SK-N-SH (cell line): ENCODE results near the gene PLBD2. TPM values are rescaled to one million over a fixed set of nuclear protein-coding genes. Genes with fewer than 3 reads are reported as not detected.

ENCODE experiments used
- CTCF ChIA-PET: fragments of 300-600, 350-600 bp; formaldehyde crosslinking; extraction: SDS; loops from one replicate; lab custom pipeline; 2021; lab: Yijun Ruan, JAX
- POLR2A ChIA-PET: fragments of 350-600 bp; sonication (Branson Sonifier 250); formaldehyde crosslinking; extraction: SDS; loops from one replicate; lab custom pipeline; 2020; ENCODE audit warnings: antibody characterized with exemption, inconsistent platforms; lab: Yijun Ruan, JAX
- DNase-seq: peaks from one replicate; pipeline ENCODE4 v3.0.0; 2012
- H2AFZ ChIP-seq: fragments of 200-600 bp; sonication (generic); 2 replicates; pipeline ENCODE4 v1.8.1; 2016; ENCODE audit warnings: antibody characterized with exemption, mild to moderate bottlenecking, low read depth
- H3F3A ChIP-seq: fragments of 200-600 bp; sonication (generic); replicated peaks from 2 replicates; pipeline ENCODE3; 2016; ENCODE audit warnings: antibody characterized with exemption, mild to moderate bottlenecking; ENCODE audit not compliant: insufficient read depth
- H3K27ac ChIP-seq, 2 experiments: fragments of 200-500 bp in 1 of 2; fragments of 200-600 bp in 1 of 2; sonication (Bioruptor generic) in 1 of 2; sonication (generic), shearing (Covaris generic) in 1 of 2; 2 replicates each; pipeline versions ENCODE4 v1.5.1 to v1.6.1; 2014 to 2016; ENCODE audit warnings: low read depth in 2 of 2, inconsistent platforms in 1 of 2, low read length in 1 of 2, mild to moderate bottlenecking in 1 of 2, mixed read lengths in 1 of 2
- H3K27me3 ChIP-seq: fragments of 200-600 bp; sonication (generic), shearing (Covaris generic); 2 replicates; pipeline ENCODE4 v1.6.1; 2016; ENCODE audit warnings: mixed run types; ENCODE audit not compliant: insufficient read depth
- H3K36me3 ChIP-seq, 2 experiments: fragments of 200-500 bp in 1 of 2; fragments of 200-600 bp in 1 of 2; sonication (Bioruptor generic) in 1 of 2; sonication (generic) in 1 of 2; replicated peaks in 1 of 2; 2 replicates each; pipeline versions ENCODE3 to v1.5.1; 2014 to 2016; ENCODE audit warnings: low read length in 1 of 2, mild to moderate bottlenecking in 1 of 2; ENCODE audit not compliant: insufficient read depth in 2 of 2, control insufficient read depth in 1 of 2
- H3K4me1 ChIP-seq, 2 experiments: fragments of 200-500 bp in 1 of 2; fragments of 200-600 bp in 1 of 2; sonication (Bioruptor generic) in 1 of 2; sonication (generic), shearing (Covaris generic) in 1 of 2; 2 replicates each; pipeline versions ENCODE4 v1.5.1 to v1.6.1; 2014 to 2016; ENCODE audit warnings: low read depth in 1 of 2, low read length in 1 of 2, mixed run types in 1 of 2; ENCODE audit not compliant: insufficient read depth in 2 of 2, control insufficient read depth in 1 of 2
- H3K4me2 ChIP-seq: fragments of 200-600 bp; sonication (generic), shearing (Covaris generic); 2 replicates; pipeline ENCODE4 v1.6.1; 2017; ENCODE audit warnings: mixed run types
- H3K4me3 ChIP-seq, 2 experiments: fragments of 200-500 bp in 1 of 2; fragments of 200-600 bp in 1 of 2; sonication (Bioruptor generic) in 1 of 2; sonication (generic), shearing (Covaris generic) in 1 of 2; 2 replicates each; pipeline versions ENCODE4 v1.5.1 to v1.8.1; 2014 to 2016; ENCODE audit warnings: low read depth in 2 of 2, inconsistent platforms in 1 of 2, low read length in 1 of 2, mild to moderate bottlenecking in 1 of 2, mixed read lengths in 1 of 2, moderate library complexity in 1 of 2
- H3K79me2 ChIP-seq: fragments of 200-600 bp; sonication (generic); 2 replicates; pipeline ENCODE4 v1.8.1; 2017; ENCODE audit warnings: mild to moderate bottlenecking; ENCODE audit not compliant: insufficient read depth
- H3K9ac ChIP-seq: fragments of 200-600 bp; sonication (generic); 2 replicates; pipeline ENCODE4 v1.6.1; 2017; ENCODE audit warnings: mixed run types
- H3K9me2 ChIP-seq: fragments of 200-600 bp; sonication (generic); 2 replicates; pipeline ENCODE4 v1.6.1; 2017; ENCODE audit warnings: mixed run types
- H3K9me3 ChIP-seq: fragments of 200-600 bp; sonication (generic); 2 replicates; pipeline ENCODE4 v1.6.1; 2017; ENCODE audit warnings: mixed run types, mild to moderate bottlenecking, moderate library complexity
- H4K20me1 ChIP-seq: fragments of 200-600 bp; sonication (generic); 2 replicates; pipeline ENCODE4 v1.6.1; 2017; ENCODE audit warnings: mild to moderate bottlenecking, mixed run types; ENCODE audit not compliant: insufficient read depth
- CHD2 ChIP-seq: fragments of 150-350 bp; IDR thresholded peaks from 2 replicates; pipeline ENCODE4 v1.6.1; 2018; ENCODE audit warnings: low read length; ENCODE audit not compliant: partially characterized antibody
- NFIC ChIP-seq: IDR thresholded peaks from 2 replicates; pipeline ENCODE4 v1.4.0; 2012; ENCODE audit warnings: borderline replicate concordance
- POLR2AphosphoS5 ChIP-seq: IDR thresholded peaks from 2 replicates; pipeline ENCODE4 v1.6.1; 2012; ENCODE audit warnings: low read depth, low read length
- RCOR1 ChIP-seq: fragments of 150-350 bp; IDR thresholded peaks from 2 replicates; pipeline ENCODE4 v1.6.1; 2017; ENCODE audit warnings: antibody characterized with exemption, low read length
- SMC3 ChIP-seq: IDR thresholded peaks from 2 replicates; pipeline ENCODE4 v1.6.1; 2012; ENCODE audit warnings: low read depth, low read length, improper control_type of control experiment
- WGBS: methylation state at CpG from one replicate; pipeline ENCODE4 v1.1.6; 2017; ENCODE audit warnings: low lambda C conversion rate; 5-methylcytosine and 5-hydroxymethylcytosine counted together
- polyA plus RNA-seq, 3 experiments: library from polyadenylated mRNA; depleted of rRNA; stranded (reverse); fragments of >200 nt; gene quantifications; 2 replicates each; pipeline ENCODE4 v1.2.3, GENCODE V29; 2012
- TF ChIP-seq, protein P1 (sequence below): IDR thresholded peaks from 2 replicates; pipeline ENCODE4 v1.6.1; 2012; ENCODE audit warnings: mild to moderate bottlenecking, low read depth, low read length, moderate library complexity
- TF ChIP-seq, protein P2 (sequence below): IDR thresholded peaks from 2 replicates; pipeline ENCODE4 v1.4.0; 2012; ENCODE audit warnings: low read depth, borderline replicate concordance
- TF ChIP-seq, protein P3 (sequence below): IDR thresholded peaks from 2 replicates; pipeline ENCODE4 v1.4.0; 2012; ENCODE audit warnings: low read depth, borderline replicate concordance
- TF ChIP-seq, protein P4 (sequence below): fragments of 150-350 bp; IDR thresholded peaks from 2 replicates; pipeline ENCODE4 v1.6.1; 2017; ENCODE audit warnings: antibody characterized with exemption, low read length, low read depth, borderline replicate concordance

Gene PLBD2
- polyA plus RNA-seq, 1 of the 3 experiments (the other 2 are of a cell fraction) = 15.2 TPM

DNA sequence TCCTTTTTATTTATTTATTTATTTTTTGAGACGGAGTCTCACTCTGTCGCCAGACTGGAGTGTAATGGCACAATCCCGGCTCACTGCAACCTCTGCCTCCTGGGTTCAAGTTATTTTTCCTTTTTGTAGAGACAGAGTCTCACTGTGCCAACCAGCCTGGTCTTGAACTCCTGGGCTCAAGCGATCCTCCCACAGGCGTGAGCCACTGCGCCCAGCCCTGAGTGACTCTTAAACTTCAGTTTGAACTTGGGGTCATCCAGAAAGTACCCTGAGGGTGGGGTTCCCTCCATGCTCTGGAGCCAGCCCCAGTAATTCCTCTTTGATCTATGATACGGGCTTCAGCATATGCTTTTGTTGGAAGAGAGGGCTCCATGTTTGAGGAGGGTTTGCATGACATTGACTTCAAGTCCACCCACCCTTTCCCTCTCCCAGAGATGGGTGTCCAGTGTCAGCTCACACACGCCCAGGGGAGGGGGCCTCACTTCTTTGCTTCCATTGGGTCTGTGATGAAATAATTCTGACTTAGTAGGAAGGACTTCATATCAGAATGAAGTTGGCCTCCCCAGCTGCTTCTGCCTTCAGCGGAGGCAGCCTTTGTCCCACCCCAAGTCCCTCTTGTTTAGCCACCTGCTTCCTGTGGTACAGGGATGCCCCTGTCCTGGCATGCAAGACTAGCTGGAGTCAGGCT, 33.4 kb downstream of the PLBD2 start (continued):
- TF ChIP-seq, protein P1, sequence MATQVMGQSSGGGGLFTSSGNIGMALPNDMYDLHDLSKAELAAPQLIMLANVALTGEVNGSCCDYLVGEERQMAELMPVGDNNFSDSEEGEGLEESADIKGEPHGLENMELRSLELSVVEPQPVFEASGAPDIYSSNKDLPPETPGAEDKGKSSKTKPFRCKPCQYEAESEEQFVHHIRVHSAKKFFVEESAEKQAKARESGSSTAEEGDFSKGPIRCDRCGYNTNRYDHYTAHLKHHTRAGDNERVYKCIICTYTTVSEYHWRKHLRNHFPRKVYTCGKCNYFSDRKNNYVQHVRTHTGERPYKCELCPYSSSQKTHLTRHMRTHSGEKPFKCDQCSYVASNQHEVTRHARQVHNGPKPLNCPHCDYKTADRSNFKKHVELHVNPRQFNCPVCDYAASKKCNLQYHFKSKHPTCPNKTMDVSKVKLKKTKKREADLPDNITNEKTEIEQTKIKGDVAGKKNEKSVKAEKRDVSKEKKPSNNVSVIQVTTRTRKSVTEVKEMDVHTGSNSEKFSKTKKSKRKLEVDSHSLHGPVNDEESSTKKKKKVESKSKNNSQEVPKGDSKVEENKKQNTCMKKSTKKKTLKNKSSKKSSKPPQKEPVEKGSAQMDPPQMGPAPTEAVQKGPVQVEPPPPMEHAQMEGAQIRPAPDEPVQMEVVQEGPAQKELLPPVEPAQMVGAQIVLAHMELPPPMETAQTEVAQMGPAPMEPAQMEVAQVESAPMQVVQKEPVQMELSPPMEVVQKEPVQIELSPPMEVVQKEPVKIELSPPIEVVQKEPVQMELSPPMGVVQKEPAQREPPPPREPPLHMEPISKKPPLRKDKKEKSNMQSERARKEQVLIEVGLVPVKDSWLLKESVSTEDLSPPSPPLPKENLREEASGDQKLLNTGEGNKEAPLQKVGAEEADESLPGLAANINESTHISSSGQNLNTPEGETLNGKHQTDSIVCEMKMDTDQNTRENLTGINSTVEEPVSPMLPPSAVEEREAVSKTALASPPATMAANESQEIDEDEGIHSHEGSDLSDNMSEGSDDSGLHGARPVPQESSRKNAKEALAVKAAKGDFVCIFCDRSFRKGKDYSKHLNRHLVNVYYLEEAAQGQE = no peak
- no peak for TF ChIP-seq RCOR1
- no peak for TF ChIP-seq SMC3
- TF ChIP-seq, protein P2, sequence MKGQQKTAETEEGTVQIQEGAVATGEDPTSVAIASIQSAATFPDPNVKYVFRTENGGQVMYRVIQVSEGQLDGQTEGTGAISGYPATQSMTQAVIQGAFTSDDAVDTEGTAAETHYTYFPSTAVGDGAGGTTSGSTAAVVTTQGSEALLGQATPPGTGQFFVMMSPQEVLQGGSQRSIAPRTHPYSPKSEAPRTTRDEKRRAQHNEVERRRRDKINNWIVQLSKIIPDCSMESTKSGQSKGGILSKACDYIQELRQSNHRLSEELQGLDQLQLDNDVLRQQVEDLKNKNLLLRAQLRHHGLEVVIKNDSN = no peak

DNA sequence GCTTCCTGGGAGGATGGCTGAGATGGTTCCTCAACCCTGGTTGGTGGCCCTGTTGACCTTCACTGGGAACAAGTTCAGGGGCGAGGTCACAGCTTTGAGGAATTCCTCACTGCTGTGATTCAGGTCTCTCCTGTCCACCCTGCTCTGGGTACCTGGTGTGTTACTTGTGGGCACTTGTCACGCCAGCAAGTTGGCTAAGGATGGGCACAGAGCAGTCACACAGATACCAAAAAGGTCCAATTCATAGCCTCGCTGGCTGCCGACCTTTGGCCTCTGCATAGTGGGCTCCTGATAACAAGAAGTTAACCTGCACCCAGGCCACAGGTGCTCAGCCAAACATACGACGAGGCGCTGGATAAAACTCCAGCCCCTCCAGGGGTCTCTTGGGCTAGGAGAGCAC, 34.1 kb downstream of the PLBD2 start:
- TF ChIP-seq NFIC (no peak), CHD2 (no peak), POLR2AphosphoS5 (no peak)
- TF ChIP-seq, protein P3, sequence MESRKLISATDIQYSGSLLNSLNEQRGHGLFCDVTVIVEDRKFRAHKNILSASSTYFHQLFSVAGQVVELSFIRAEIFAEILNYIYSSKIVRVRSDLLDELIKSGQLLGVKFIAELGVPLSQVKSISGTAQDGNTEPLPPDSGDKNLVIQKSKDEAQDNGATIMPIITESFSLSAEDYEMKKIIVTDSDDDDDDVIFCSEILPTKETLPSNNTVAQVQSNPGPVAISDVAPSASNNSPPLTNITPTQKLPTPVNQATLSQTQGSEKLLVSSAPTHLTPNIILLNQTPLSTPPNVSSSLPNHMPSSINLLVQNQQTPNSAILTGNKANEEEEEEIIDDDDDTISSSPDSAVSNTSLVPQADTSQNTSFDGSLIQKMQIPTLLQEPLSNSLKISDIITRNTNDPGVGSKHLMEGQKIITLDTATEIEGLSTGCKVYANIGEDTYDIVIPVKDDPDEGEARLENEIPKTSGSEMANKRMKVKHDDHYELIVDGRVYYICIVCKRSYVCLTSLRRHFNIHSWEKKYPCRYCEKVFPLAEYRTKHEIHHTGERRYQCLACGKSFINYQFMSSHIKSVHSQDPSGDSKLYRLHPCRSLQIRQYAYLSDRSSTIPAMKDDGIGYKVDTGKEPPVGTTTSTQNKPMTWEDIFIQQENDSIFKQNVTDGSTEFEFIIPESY = no peak
- TF ChIP-seq, protein P4, sequence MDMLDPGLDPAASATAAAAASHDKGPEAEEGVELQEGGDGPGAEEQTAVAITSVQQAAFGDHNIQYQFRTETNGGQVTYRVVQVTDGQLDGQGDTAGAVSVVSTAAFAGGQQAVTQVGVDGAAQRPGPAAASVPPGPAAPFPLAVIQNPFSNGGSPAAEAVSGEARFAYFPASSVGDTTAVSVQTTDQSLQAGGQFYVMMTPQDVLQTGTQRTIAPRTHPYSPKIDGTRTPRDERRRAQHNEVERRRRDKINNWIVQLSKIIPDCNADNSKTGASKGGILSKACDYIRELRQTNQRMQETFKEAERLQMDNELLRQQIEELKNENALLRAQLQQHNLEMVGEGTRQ = no peak
- TF ChIP-seq, all 33 proteins: peak for 0
- Histone ChIP-seq H3K9me2 (no peaks in the 10 kb centered on the region), H3K27me3 (no peaks in the 10 kb centered on the region), H3K4me1 (no peaks in the 10 kb centered on the region), H3K4me3 (no peak overlapping the region), H3K9ac (no peak overlapping the region), H4K20me1 (no peaks in the 10 kb centered on the region), H2AFZ (no peak overlapping the region), H3K36me3 (peaks cover 0 to 4% of the 10 kb centered on the region in 2 experiments), H3K27ac (no peak overlapping the region), H3K79me2 (no peaks in the 10 kb centered on the region), H3F3A (no peaks in the 10 kb centered on the region), H3K4me2 (no peak overlapping the region), H3K9me3 (no peaks in the 10 kb centered on the region)
- no peak for DNase-seq
- 87% methylated on average over 3 of the region's 7 CpGs for WGBS
- POLR2A ChIA-PET = no interaction called here
- CTCF ChIA-PET = no interaction called here
